CD14-positive monocyte (primary cell): ENCODE results near the gene PNPLA7. TPM values are rescaled to one million over a fixed set of nuclear protein-coding genes. Genes with fewer than 3 reads are reported as not detected.

Experiments used
- DNase-seq, 3 donors: peaks; one replicate each; pipeline ENCODE4 v3.0.0-alpha.2; 2011 to 2022
- H2AFZ ChIP-seq: 2 replicates; pipeline ENCODE4 v1.6.0; 2012; ENCODE audit warnings: mild to moderate bottlenecking, low read depth, low read length, inconsistent platforms; ENCODE audit not compliant: insufficient read depth, poor library complexity, severe bottlenecking
- H3K27ac ChIP-seq, 2 donors: 1 replicate in 1 of 2; 2 replicates in 1 of 2; pipeline ENCODE4 v1.5.1; 2012 to 2013; ENCODE audit warnings: low read length in 2 of 2, control low read depth in 1 of 2, inconsistent platforms in 1 of 2, low read depth in 1 of 2, mild to moderate bottlenecking in 1 of 2
- H3K27me3 ChIP-seq, 2 donors: one replicate each; pipeline versions ENCODE4 v1.6.0 to v1.6.1; 2011 to 2013; ENCODE audit warnings: low read length in 2 of 2; ENCODE audit not compliant: control insufficient read depth in 2 of 2, insufficient read depth in 2 of 2
- H3K36me3 ChIP-seq, 2 donors: replicated peaks in 1 of 2; 1 replicate in 1 of 2; 2 replicates in 1 of 2; pipeline versions ENCODE4 v1.5.1 to v1.6.1; 2012 to 2013; ENCODE audit warnings: low read length in 2 of 2, control low read depth in 1 of 2, inconsistent platforms in 1 of 2, mild to moderate bottlenecking in 1 of 2; ENCODE audit not compliant: insufficient read depth in 2 of 2, control insufficient read depth in 1 of 2
- H3K4me1 ChIP-seq, 2 donors: 1 replicate in 1 of 2; 2 replicates in 1 of 2; pipeline versions ENCODE4 v1.5.1 to v1.6.1; 2012 to 2013; ENCODE audit warnings: low read length in 2 of 2, control low read depth in 1 of 2, inconsistent platforms in 1 of 2, mild to moderate bottlenecking in 1 of 2, moderate library complexity in 1 of 2; ENCODE audit not compliant: insufficient read depth in 2 of 2, control insufficient read depth in 1 of 2
- H3K4me2 ChIP-seq: replicated peaks from 2 replicates; pipeline ENCODE3; 2012; ENCODE audit warnings: low read length, moderate library complexity, mild to moderate bottlenecking; ENCODE audit not compliant: poor library complexity, severe bottlenecking; ENCODE audit errors: extremely low read depth
- H3K4me3 ChIP-seq, 3 experiments: fragments of 200-600 bp in 1 of 3; sonication (generic) in 1 of 3; replicated peaks in 1 of 3; 1 replicate in 2 of 3; 2 replicates in 1 of 3; pipeline ENCODE4 v1.5.1; 2011 to 2013; ENCODE audit warnings: low read length in 3 of 3, mild to moderate bottlenecking in 3 of 3, control low read depth in 2 of 3, low read depth in 2 of 3, inconsistent platforms in 1 of 3, moderate library complexity in 1 of 3
- H3K79me2 ChIP-seq: 2 replicates; pipeline ENCODE4 v1.6.0; 2012; ENCODE audit warnings: mild to moderate bottlenecking, control low read depth, inconsistent platforms, low read length, moderate library complexity; ENCODE audit not compliant: insufficient read depth
- H3K9ac ChIP-seq: 2 replicates; pipeline ENCODE4 v1.6.0; 2017; ENCODE audit warnings: low read length, mild to moderate bottlenecking; ENCODE audit not compliant: insufficient read depth, poor library complexity, severe bottlenecking
- H3K9me3 ChIP-seq, 2 donors: replicated peaks in 1 of 2; 1 replicate in 1 of 2; 2 replicates in 1 of 2; pipeline versions ENCODE4 v1.5.1 to v1.6.1; 2012 to 2013; ENCODE audit warnings: low read length in 2 of 2, control low read depth in 1 of 2; ENCODE audit not compliant: control insufficient read depth in 1 of 2, insufficient read depth in 1 of 2
- H4K20me1 ChIP-seq: 2 replicates; pipeline ENCODE4 v1.6.0; 2012; ENCODE audit warnings: mild to moderate bottlenecking, low read length, control low read depth, moderate library complexity; ENCODE audit not compliant: insufficient read depth
- H3K27ac Mint-ChIP-seq, 7 donors: one replicate each; pipeline ENCODE4 v1.8.0; 2020; ENCODE audit warnings: mild to moderate bottlenecking in 7 of 7, mixed read lengths in 7 of 7, moderate library complexity in 6 of 7, inconsistent platforms in 2 of 7
- H3K27me3 Mint-ChIP-seq, 3 donors: one replicate each; pipeline ENCODE4 v1.8.0; 2021 to 2022; ENCODE audit warnings: low read depth in 3 of 3, mild to moderate bottlenecking in 3 of 3, mixed read lengths in 3 of 3, moderate library complexity in 3 of 3, inconsistent platforms in 1 of 3
- H3K36me3 Mint-ChIP-seq, 2 donors: one replicate each; pipeline ENCODE4 v1.8.0; 2020; ENCODE audit warnings: mixed read lengths in 2 of 2, inconsistent platforms in 1 of 2, mild to moderate bottlenecking in 1 of 2
- H3K4me1 Mint-ChIP-seq: one replicate; pipeline ENCODE4 v1.8.0; 2020; ENCODE audit warnings: mild to moderate bottlenecking, mixed read lengths
- H3K4me3 Mint-ChIP-seq, 2 donors: one replicate each; pipeline ENCODE4 v1.8.0; 2020; ENCODE audit warnings: mild to moderate bottlenecking in 2 of 2, mixed read lengths in 2 of 2, moderate library complexity in 1 of 2
- H3K9me3 Mint-ChIP-seq, 7 donors: one replicate each; pipeline ENCODE4 v1.8.0; 2020 to 2022; ENCODE audit warnings: mixed read lengths in 7 of 7, mild to moderate bottlenecking in 6 of 7, moderate library complexity in 6 of 7, inconsistent platforms in 2 of 7
- CTCF ChIP-seq: fragments of 200-600 bp; IDR thresholded peaks from one replicate; pipeline ENCODE4 v1.8.0; 2022; ENCODE audit warnings: antibody characterized with exemption, mild to moderate bottlenecking
- WGBS: methylation state at CpG from one replicate; pipeline ENCODE4 v1.1.5; 2013; ENCODE audit warnings: missing lambda C conversion rate; ENCODE audit not compliant: insufficient coverage; 5-methylcytosine and 5-hydroxymethylcytosine counted together
- intact Hi-C, 2 donors: fragments of 100-400 bp; cut with micrococcal nuclease; formaldehyde crosslinking; loops; one replicate each; pipeline versions ENCODE4 v1.15.0 to v1.15.1; 2023
- polyA plus RNA-seq, 3 donors: library from polyadenylated mRNA; depleted of rRNA in 1 of 3; unstranded in 2 of 3; stranded (reverse) in 1 of 3; fragments of 300-500 nt in 2 of 3; fragments of >200 nt in 1 of 3; fragmentation: Illumina TruSeq in 2 of 3; gene quantifications; 1 replicate in 2 of 3; 2 replicates in 1 of 3; pipeline ENCODE4 v1.2.3, GENCODE V29; 2012 to 2021

The PNPLA7 gene
- polyA plus RNA-seq, 3 donors: 0.10 to 1.1 (median 0.14) TPM

GRCh38 chr9:137494104-137494544 lies 56.1 kb downstream of the PNPLA7 start:
- H3K27me3 ChIP-seq: no peaks in the 10 kb centered on the region
- H3K36me3 ChIP-seq: no peaks in the 10 kb centered on the region
- Mint-ChIP-seq H3K9me3 (peaks cover 0 to 4% (median 1%) of the 10 kb centered on the region in 7 donors), H3K36me3 (no peaks in the 10 kb centered on the region), H3K27ac (peak overlapping the region in 6 of 7 donors; percentile 33 to 85 (median 59)), H3K27me3 (peaks cover 1 to 8% (median 4%) of the 10 kb centered on the region in 3 donors), H3K4me3 (peak overlapping the region in 1 of 2 donors; percentile 78), H3K4me1 (peaks cover 12% of the 10 kb centered on the region)
- peak; percentile 47 to 68 (median 59) for DNase-seq
- H3K4me1 ChIP-seq: peaks cover 14 to 17% of the 10 kb centered on the region in 2 donors
- intact Hi-C loops: no loop called here
- H3K4me3 ChIP-seq: peak overlapping the region in 1 of 3 experiments; percentile 28
- H3K4me2 ChIP-seq: peak overlapping the region; percentile 57
- peak overlapping the region in 1 of 2 donors; percentile 51 for H3K27ac ChIP-seq
- no peaks in the 10 kb centered on the region for H3K9me3 ChIP-seq
- 45% methylated on average over 11 of the region's 13 CpGs for WGBS
- H3K79me2 ChIP-seq: no peaks in the 10 kb centered on the region
- H2AFZ ChIP-seq: peak overlapping the region; percentile 63
- H3K9ac ChIP-seq: no peak overlapping the region
- TF ChIP-seq CTCF: no peak
- H4K20me1 ChIP-seq: no peaks in the 10 kb centered on the region

- no peaks in the 10 kb centered on the region for H3K36me3 ChIP-seq
- no peak for DNase-seq
- no peaks in the 10 kb centered on the region for H3K79me2 ChIP-seq
- Mint-ChIP-seq H3K4me3 (peak overlapping the region in 1 of 2 donors; percentile 78), H3K9me3 (peaks cover 0 to 4% (median 1%) of the 10 kb centered on the region in 7 donors), H3K27ac (peak overlapping the region in 3 of 7 donors; percentile 10 to 85 (median 59)), H3K27me3 (peaks cover 1 to 8% (median 4%) of the 10 kb centered on the region in 3 donors), H3K4me1 (peaks cover 12% of the 10 kb centered on the region), H3K36me3 (no peaks in the 10 kb centered on the region)
- intact Hi-C loops: no loop called here
- H3K4me3 ChIP-seq: peak overlapping the region in 1 of 3 experiments; percentile 28
- WGBS: 95% methylated on average over 14 of the region's 16 CpGs
- H3K9me3 ChIP-seq: no peaks in the 10 kb centered on the region
- H3K27ac ChIP-seq: peak overlapping the region in 1 of 2 donors; percentile 51
- H3K9ac ChIP-seq: no peak overlapping the region
- H4K20me1 ChIP-seq: no peaks in the 10 kb centered on the region
- peak overlapping the region; percentile 57 for H3K4me2 ChIP-seq
- H2AFZ ChIP-seq: peak overlapping the region; percentile 63
- no peak for TF ChIP-seq CTCF
- H3K27me3 ChIP-seq: no peaks in the 10 kb centered on the region
- H3K4me1 ChIP-seq: peaks cover 14 to 17% of the 10 kb centered on the region in 2 donors
Measured at GRCh38 chr9:137493364-137494103, 56.7 kb downstream of the PNPLA7 start.
